A549 (cell line): ENCODE results near the gene CNTNAP5. TPM values are rescaled to one million over a fixed set of nuclear protein-coding genes. Genes with fewer than 3 reads are reported as not detected.

Experiments
- ATAC-seq, 2 experiments: fragments of 200-7000 bp in 1 of 2; fragments of >200 bp in 1 of 2; cut with Nextera tagmentation in 1 of 2; cut with Tn5 transposase in 1 of 2; 3 replicates each; pipeline versions ENCODE4 v1.8.0 to v1.9.1; 2018 to 2020; ENCODE audit warnings: mild to moderate bottlenecking in 1 of 2, moderate library complexity in 1 of 2
- CTCF ChIA-PET: fragments of 300-600 bp; sonication (Branson Sonifier 250); formaldehyde crosslinking; extraction: SDS; loops from one replicate; lab custom pipeline; 2021; ENCODE audit warnings: antibody characterized with exemption, inconsistent platforms; lab: Yijun Ruan, JAX
- POLR2A ChIA-PET: fragments of 350-600 bp; formaldehyde crosslinking; extraction: SDS; loops from one replicate; lab custom pipeline; 2021; ENCODE audit warnings: antibody characterized with exemption, inconsistent platforms; lab: Yijun Ruan, JAX
- DNase-seq, 2 experiments: peaks; one replicate each; pipeline versions ENCODE4 v3.0.0 to v3.0.0-alpha.2; 2011 to 2016; ENCODE audit warnings: low read depth in 1 of 2, low spot score in 1 of 2
- FAIRE-seq: peaks from 2 replicates; lab custom pipeline; 2011; peaks lifted over from hg19 to GRCh38; lab: Jason Lieb, UNC
- H3K27ac ChIP-seq, 2 experiments: fragments of >200 bp; sonication (Bioruptor Twin); formaldehyde crosslinking; 3 replicates each; pipeline ENCODE4 v1.5.1; 2016 to 2017
- H3K4me1 ChIP-seq: fragments of >200 bp; sonication (Bioruptor Twin); formaldehyde crosslinking; 3 replicates; pipeline ENCODE4 v1.6.1; 2016
- H3K4me2 ChIP-seq: fragments of >200 bp; sonication (Bioruptor Twin); formaldehyde crosslinking; 3 replicates; pipeline ENCODE4 v1.6.1; 2016
- H3K4me3 ChIP-seq: fragments of >200 bp; sonication (Bioruptor Twin); formaldehyde crosslinking; 3 replicates; pipeline ENCODE4 v1.5.1; 2016
- H3K9me3 ChIP-seq: fragments of >200 bp; sonication (Bioruptor Twin); formaldehyde crosslinking; 3 replicates; pipeline ENCODE4 v1.6.1; 2016
- ATOH8 ChIP-seq: fragments of 250-450 bp; sonication (Bioruptor Pico); IDR thresholded peaks from 2 replicates; pipeline ENCODE4 v1.5.0; 2020; ENCODE audit warnings: low read depth, mild to moderate bottlenecking, moderate library complexity
- BCL3 ChIP-seq: fragments of >200 bp; sonication (Bioruptor Twin); formaldehyde crosslinking; IDR thresholded peaks from 3 replicates; pipeline ENCODE4 v1.6.1; 2016
- BHLHE40 ChIP-seq: IDR thresholded peaks from 2 replicates; pipeline ENCODE4 v1.6.1; 2012; ENCODE audit warnings: low read depth, low read length, inconsistent platforms
- CBX2 ChIP-seq: fragments of 200-600 bp; sonication (generic); IDR thresholded peaks from 2 replicates; pipeline ENCODE4 v1.6.1; 2016; ENCODE audit warnings: low read depth, mild to moderate bottlenecking, borderline replicate concordance
- CHD2 ChIP-seq: fragments of 150-350 bp; IDR thresholded peaks from 2 replicates; pipeline ENCODE4 v1.6.1; 2014; ENCODE audit warnings: low read length; ENCODE audit not compliant: partially characterized antibody
- EHF ChIP-seq: fragments of 250-450 bp; sonication (Bioruptor Pico); IDR thresholded peaks from 2 replicates; pipeline ENCODE4 v1.5.0; 2020; ENCODE audit warnings: mild to moderate bottlenecking
- FOSB ChIP-seq: fragments of 250-450 bp; sonication (Bioruptor Pico); IDR thresholded peaks from 2 replicates; pipeline ENCODE4 v1.5.0; 2020; ENCODE audit warnings: mild to moderate bottlenecking, moderate library complexity
- HDAC2 ChIP-seq: fragments of 200-600 bp; sonication (generic); IDR thresholded peaks from 2 replicates; pipeline ENCODE4 v1.6.1; 2016
- HES2 ChIP-seq: fragments of >200 bp; sonication (Bioruptor Twin); formaldehyde crosslinking; IDR thresholded peaks from 2 replicates; pipeline ENCODE4 v1.6.1; 2016
- HMGXB4 ChIP-seq: fragments of 250-450 bp; sonication (Bioruptor Pico); IDR thresholded peaks from 2 replicates; pipeline ENCODE4 v1.5.0; 2021; ENCODE audit warnings: mild to moderate bottlenecking, moderate library complexity, borderline replicate concordance
- HOXB13 ChIP-seq: fragments of 250-450 bp; sonication (Bioruptor Pico); IDR thresholded peaks from 2 replicates; pipeline ENCODE4 v1.5.0; 2020; ENCODE audit warnings: low read depth, mild to moderate bottlenecking, moderate library complexity
- JUN ChIP-seq, 2 experiments: fragments of >200 bp; sonication (Bioruptor Twin); formaldehyde crosslinking; IDR thresholded peaks; 2 replicates in 1 of 2; 3 replicates in 1 of 2; pipeline ENCODE4 v1.6.1; 2016 to 2017
- KDM1A ChIP-seq: fragments of 200-600 bp; sonication (generic); IDR thresholded peaks from 2 replicates; pipeline ENCODE4 v1.6.1; 2016; ENCODE audit warnings: low read depth, mild to moderate bottlenecking
- KDM5A ChIP-seq: fragments of 200-600 bp; sonication (generic); IDR thresholded peaks from 2 replicates; pipeline ENCODE4 v1.6.1; 2016; ENCODE audit warnings: antibody characterized with exemption, mild to moderate bottlenecking
- MAX ChIP-seq: IDR thresholded peaks from 2 replicates; pipeline ENCODE4 v1.6.1; 2012
- NPAS2 ChIP-seq: fragments of 250-450 bp; sonication (Bioruptor Pico); IDR thresholded peaks from 2 replicates; pipeline ENCODE4 v1.8.0; 2022; ENCODE audit warnings: mild to moderate bottlenecking, moderate library complexity, borderline replicate concordance
- NR3C1 ChIP-seq: fragments of >200 bp; sonication (Bioruptor Twin); formaldehyde crosslinking; IDR thresholded peaks from 3 replicates; pipeline ENCODE4 v1.6.1; 2017
- PBX3 ChIP-seq: IDR thresholded peaks from 2 replicates; pipeline ENCODE4 v1.6.1; 2012
- PHF8 ChIP-seq: fragments of 200-600 bp; sonication (generic); IDR thresholded peaks from 2 replicates; pipeline ENCODE4 v1.6.1; 2016; ENCODE audit warnings: low read depth, mild to moderate bottlenecking, antibody characterized with exemption, moderate library complexity, borderline replicate concordance
- POLR2A ChIP-seq: IDR thresholded peaks from 2 replicates; pipeline ENCODE4 v1.6.1; 2012; ENCODE audit warnings: mild to moderate bottlenecking, low read length
- POLR2AphosphoS2 ChIP-seq: conservative IDR thresholded peaks from 2 replicates; pipeline ENCODE4 v1.6.1; 2012; ENCODE audit warnings: low read length, improper control_type of control experiment, inconsistent platforms
- RAD21 ChIP-seq, 2 experiments: fragments of >200 bp in 1 of 2; sonication (Bioruptor Twin) in 1 of 2; formaldehyde crosslinking in 1 of 2; IDR thresholded peaks in 1 of 2; conservative IDR thresholded peaks in 1 of 2; 2 replicates in 1 of 2; 3 replicates in 1 of 2; pipeline ENCODE4 v1.6.1; 2012 to 2018; ENCODE audit warnings: inconsistent platforms in 1 of 2
- RCOR1 ChIP-seq: fragments of 150-350 bp; IDR thresholded peaks from 2 replicates; pipeline ENCODE4 v1.6.1; 2014; ENCODE audit warnings: antibody characterized with exemption, low read length, low read depth
- RNF2 ChIP-seq: fragments of 200-600 bp; sonication (generic); IDR thresholded peaks from 2 replicates; pipeline ENCODE4 v1.6.1; 2016; ENCODE audit warnings: low read depth, mild to moderate bottlenecking, antibody characterized with exemption, moderate library complexity, borderline replicate concordance
- SMC3 ChIP-seq: fragments of >200 bp; sonication (Bioruptor Twin); formaldehyde crosslinking; IDR thresholded peaks from 3 replicates; pipeline ENCODE4 v1.6.1; 2018; ENCODE audit warnings: inconsistent platforms
- USF2 ChIP-seq: fragments of 450-650 bp; IDR thresholded peaks from 2 replicates; pipeline ENCODE4 v1.6.1; 2014; ENCODE audit warnings: antibody characterized with exemption
- ZFP36 ChIP-seq: fragments of 450-650 bp; IDR thresholded peaks from 2 replicates; pipeline ENCODE4 v1.6.1; 2014; ENCODE audit warnings: borderline replicate concordance; ENCODE audit not compliant: partially characterized antibody
- ZSCAN20 ChIP-seq: fragments of 250-450 bp; sonication (Bioruptor Pico); IDR thresholded peaks from 2 replicates; pipeline ENCODE4 v1.8.0; 2022; ENCODE audit warnings: mild to moderate bottlenecking, moderate library complexity
- polyA plus RNA-seq, 4 experiments: library from polyadenylated mRNA; depleted of rRNA in 3 of 4; stranded (reverse); fragments of >200 nt; fragmentation: RNase III in 1 of 4; extraction: RNeasy Plus Mini Kit Qiagen cat#74134 plus additional on column Dnase treatment in 1 of 4; gene quantifications; 2 replicates in 3 of 4; 3 replicates in 1 of 4; pipeline ENCODE4 v1.2.3, GENCODE V29; 2011 to 2017

Gene CNTNAP5
- polyA plus RNA-seq, 2 of the 4 experiments (the other 2 are of a cell fraction) = not detected

- TF ChIP-seq PBX3 (no peak), NR3C1 (no peak), KDM1A (no peak), HDAC2 (no peak), BHLHE40 (no peak), RNF2 (no peak), ZSCAN20 (CRISPR knock-in tag) (no peak), RAD21 (conservative IDR thresholded peaks at IDR 0.05 in 1 of 2, IDR thresholded peaks at IDR 0.05 in 1 of 2) (no peak), ATOH8 (CRISPR knock-in tag) (no peak), HMGXB4 (no peak), FOSB (CRISPR knock-in tag) (no peak)
These were observed 584.6 kb downstream of the CNTNAP5 start (continued) for GRCh38 chr2:124609667-124610066.

- FAIRE-seq (no peak), DNase-seq (no peak)
- H3K9me3 ChIP-seq = no peaks in the 10 kb centered on the region
- TF ChIP-seq ZFP36 = no peak
- TF ChIP-seq HES2 = no peak
- TF ChIP-seq USF2 = no peak
- TF ChIP-seq EHF (CRISPR knock-in tag) = no peak
- TF ChIP-seq POLR2A = no peak
- TF ChIP-seq MAX = no peak
- TF ChIP-seq NPAS2 (CRISPR knock-in tag) = no peak
- no peak for TF ChIP-seq HOXB13 (CRISPR knock-in tag)
- TF ChIP-seq KDM5A = no peak
- no peak for TF ChIP-seq PBX3
- TF ChIP-seq HDAC2 = no peak
- no peak for TF ChIP-seq FOSB (CRISPR knock-in tag)
- no peak for TF ChIP-seq BCL3
- TF ChIP-seq SMC3 = no peak
- TF ChIP-seq CHD2 = no peak
- TF ChIP-seq PHF8 = no peak
- no peak for TF ChIP-seq POLR2AphosphoS2
- no peak for TF ChIP-seq CBX2
- no peak for TF ChIP-seq RCOR1
- no peak for TF ChIP-seq JUN (IDR thresholded peaks at IDR 0.05)
- TF ChIP-seq, all 56 proteins: peak for 0
- H3K27ac ChIP-seq = no peak overlapping the region
- H3K4me1 ChIP-seq = no peaks in the 10 kb centered on the region
- no peak overlapping the region for H3K4me3 ChIP-seq
- H3K4me2 ChIP-seq = no peak overlapping the region
- ChIA-PET POLR2A (no interaction called here), CTCF (no interaction called here)
- ATAC-seq = no peak
These were observed 585.1 kb downstream of the CNTNAP5 start for GRCh38 chr2:124610141-124610540.
